ENCODE measurements around the gene TMC5. TPM values are rescaled to one million over a fixed set of nuclear protein-coding genes. Genes with fewer than 3 reads are reported as not detected.

Gene TMC5
- total and polyA plus RNA-seq, 2 experiments from 2014 or later: 2.3 to 4.8 TPM

DNA sequence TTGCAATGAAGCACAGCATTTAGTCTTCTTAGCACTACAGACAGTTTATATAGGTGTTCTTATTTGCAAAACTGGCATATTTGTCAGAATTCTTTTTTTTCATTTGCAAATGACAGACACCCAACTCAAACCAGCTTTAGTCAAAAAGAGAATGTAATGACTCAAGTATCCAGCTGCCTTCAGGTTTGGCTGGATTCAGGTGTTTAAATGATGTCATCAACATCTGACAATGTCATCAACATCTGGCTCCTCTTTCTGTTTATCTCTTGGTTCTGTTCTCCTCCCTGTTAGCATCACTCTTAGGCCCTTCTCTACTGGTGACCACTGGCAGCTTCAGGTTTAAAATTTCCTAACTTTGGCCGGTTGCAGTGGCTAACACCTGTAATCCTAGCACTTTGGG lies 18.9 kb downstream of the TMC5 start:
- Mint-ChIP-seq H3K9me3 (no peaks in the 10 kb centered on the region), H3K27me3 (ENCODE audit: insufficient read depth, low read depth, poor library complexity) (peaks cover 2% of the 10 kb centered on the region), H3K4me3 (no peak overlapping the region), H3K4me1 (peaks cover 13% of the 10 kb centered on the region), H3K27ac (no peak overlapping the region), H3K36me3 (ENCODE audit: low read depth) (no peaks in the 10 kb centered on the region)
- H3K27ac ChIP-seq (ENCODE audit: low read depth): no peak overlapping the region
- TF ChIP-seq ZNF331 (CRISPR knock-in tag; IDR thresholded peaks at IDR 0.05; ENCODE audit: low read depth) (no peak), EZH2 (IDR thresholded peaks at IDR 0.05; ENCODE audit: low read depth, unreplicated experiment) (no peak), ZNF114 (CRISPR knock-in tag; IDR thresholded peaks at IDR 0.05) (no peak), CREB1 (CRISPR knock-in tag; IDR thresholded peaks at IDR 0.05; ENCODE audit: low read depth) (no peak), NANOG (IDR thresholded peaks at IDR 0.05; ENCODE audit: borderline replicate concordance) (no peak), POLR2AphosphoS5 (IDR thresholded peaks at IDR 0.05; ENCODE audit: low read depth) (no peak), EZH2phosphoT487 (IDR thresholded peaks at IDR 0.05; ENCODE audit: unreplicated experiment) (no peak), JUNB (IDR thresholded peaks at IDR 0.05; ENCODE audit: unreplicated experiment) (no peak), STAT1 (IDR thresholded peaks at IDR 0.05; ENCODE audit: unreplicated experiment) (no peak)
- TF ChIP-seq, protein P1, sequence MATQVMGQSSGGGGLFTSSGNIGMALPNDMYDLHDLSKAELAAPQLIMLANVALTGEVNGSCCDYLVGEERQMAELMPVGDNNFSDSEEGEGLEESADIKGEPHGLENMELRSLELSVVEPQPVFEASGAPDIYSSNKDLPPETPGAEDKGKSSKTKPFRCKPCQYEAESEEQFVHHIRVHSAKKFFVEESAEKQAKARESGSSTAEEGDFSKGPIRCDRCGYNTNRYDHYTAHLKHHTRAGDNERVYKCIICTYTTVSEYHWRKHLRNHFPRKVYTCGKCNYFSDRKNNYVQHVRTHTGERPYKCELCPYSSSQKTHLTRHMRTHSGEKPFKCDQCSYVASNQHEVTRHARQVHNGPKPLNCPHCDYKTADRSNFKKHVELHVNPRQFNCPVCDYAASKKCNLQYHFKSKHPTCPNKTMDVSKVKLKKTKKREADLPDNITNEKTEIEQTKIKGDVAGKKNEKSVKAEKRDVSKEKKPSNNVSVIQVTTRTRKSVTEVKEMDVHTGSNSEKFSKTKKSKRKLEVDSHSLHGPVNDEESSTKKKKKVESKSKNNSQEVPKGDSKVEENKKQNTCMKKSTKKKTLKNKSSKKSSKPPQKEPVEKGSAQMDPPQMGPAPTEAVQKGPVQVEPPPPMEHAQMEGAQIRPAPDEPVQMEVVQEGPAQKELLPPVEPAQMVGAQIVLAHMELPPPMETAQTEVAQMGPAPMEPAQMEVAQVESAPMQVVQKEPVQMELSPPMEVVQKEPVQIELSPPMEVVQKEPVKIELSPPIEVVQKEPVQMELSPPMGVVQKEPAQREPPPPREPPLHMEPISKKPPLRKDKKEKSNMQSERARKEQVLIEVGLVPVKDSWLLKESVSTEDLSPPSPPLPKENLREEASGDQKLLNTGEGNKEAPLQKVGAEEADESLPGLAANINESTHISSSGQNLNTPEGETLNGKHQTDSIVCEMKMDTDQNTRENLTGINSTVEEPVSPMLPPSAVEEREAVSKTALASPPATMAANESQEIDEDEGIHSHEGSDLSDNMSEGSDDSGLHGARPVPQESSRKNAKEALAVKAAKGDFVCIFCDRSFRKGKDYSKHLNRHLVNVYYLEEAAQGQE (IDR thresholded peaks at IDR 0.05; ENCODE audit: unreplicated experiment): no peak
- TF ChIP-seq, protein P2, sequence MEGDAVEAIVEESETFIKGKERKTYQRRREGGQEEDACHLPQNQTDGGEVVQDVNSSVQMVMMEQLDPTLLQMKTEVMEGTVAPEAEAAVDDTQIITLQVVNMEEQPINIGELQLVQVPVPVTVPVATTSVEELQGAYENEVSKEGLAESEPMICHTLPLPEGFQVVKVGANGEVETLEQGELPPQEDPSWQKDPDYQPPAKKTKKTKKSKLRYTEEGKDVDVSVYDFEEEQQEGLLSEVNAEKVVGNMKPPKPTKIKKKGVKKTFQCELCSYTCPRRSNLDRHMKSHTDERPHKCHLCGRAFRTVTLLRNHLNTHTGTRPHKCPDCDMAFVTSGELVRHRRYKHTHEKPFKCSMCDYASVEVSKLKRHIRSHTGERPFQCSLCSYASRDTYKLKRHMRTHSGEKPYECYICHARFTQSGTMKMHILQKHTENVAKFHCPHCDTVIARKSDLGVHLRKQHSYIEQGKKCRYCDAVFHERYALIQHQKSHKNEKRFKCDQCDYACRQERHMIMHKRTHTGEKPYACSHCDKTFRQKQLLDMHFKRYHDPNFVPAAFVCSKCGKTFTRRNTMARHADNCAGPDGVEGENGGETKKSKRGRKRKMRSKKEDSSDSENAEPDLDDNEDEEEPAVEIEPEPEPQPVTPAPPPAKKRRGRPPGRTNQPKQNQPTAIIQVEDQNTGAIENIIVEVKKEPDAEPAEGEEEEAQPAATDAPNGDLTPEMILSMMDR (conservative IDR thresholded peaks at IDR 0.05; ENCODE audit: low read depth in 2 of 2): no peak
- TF ChIP-seq, protein P3, sequence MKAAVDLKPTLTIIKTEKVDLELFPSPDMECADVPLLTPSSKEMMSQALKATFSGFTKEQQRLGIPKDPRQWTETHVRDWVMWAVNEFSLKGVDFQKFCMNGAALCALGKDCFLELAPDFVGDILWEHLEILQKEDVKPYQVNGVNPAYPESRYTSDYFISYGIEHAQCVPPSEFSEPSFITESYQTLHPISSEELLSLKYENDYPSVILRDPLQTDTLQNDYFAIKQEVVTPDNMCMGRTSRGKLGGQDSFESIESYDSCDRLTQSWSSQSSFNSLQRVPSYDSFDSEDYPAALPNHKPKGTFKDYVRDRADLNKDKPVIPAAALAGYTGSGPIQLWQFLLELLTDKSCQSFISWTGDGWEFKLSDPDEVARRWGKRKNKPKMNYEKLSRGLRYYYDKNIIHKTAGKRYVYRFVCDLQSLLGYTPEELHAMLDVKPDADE (IDR thresholded peaks at IDR 0.05): no peak
- TF ChIP-seq, protein P4, sequence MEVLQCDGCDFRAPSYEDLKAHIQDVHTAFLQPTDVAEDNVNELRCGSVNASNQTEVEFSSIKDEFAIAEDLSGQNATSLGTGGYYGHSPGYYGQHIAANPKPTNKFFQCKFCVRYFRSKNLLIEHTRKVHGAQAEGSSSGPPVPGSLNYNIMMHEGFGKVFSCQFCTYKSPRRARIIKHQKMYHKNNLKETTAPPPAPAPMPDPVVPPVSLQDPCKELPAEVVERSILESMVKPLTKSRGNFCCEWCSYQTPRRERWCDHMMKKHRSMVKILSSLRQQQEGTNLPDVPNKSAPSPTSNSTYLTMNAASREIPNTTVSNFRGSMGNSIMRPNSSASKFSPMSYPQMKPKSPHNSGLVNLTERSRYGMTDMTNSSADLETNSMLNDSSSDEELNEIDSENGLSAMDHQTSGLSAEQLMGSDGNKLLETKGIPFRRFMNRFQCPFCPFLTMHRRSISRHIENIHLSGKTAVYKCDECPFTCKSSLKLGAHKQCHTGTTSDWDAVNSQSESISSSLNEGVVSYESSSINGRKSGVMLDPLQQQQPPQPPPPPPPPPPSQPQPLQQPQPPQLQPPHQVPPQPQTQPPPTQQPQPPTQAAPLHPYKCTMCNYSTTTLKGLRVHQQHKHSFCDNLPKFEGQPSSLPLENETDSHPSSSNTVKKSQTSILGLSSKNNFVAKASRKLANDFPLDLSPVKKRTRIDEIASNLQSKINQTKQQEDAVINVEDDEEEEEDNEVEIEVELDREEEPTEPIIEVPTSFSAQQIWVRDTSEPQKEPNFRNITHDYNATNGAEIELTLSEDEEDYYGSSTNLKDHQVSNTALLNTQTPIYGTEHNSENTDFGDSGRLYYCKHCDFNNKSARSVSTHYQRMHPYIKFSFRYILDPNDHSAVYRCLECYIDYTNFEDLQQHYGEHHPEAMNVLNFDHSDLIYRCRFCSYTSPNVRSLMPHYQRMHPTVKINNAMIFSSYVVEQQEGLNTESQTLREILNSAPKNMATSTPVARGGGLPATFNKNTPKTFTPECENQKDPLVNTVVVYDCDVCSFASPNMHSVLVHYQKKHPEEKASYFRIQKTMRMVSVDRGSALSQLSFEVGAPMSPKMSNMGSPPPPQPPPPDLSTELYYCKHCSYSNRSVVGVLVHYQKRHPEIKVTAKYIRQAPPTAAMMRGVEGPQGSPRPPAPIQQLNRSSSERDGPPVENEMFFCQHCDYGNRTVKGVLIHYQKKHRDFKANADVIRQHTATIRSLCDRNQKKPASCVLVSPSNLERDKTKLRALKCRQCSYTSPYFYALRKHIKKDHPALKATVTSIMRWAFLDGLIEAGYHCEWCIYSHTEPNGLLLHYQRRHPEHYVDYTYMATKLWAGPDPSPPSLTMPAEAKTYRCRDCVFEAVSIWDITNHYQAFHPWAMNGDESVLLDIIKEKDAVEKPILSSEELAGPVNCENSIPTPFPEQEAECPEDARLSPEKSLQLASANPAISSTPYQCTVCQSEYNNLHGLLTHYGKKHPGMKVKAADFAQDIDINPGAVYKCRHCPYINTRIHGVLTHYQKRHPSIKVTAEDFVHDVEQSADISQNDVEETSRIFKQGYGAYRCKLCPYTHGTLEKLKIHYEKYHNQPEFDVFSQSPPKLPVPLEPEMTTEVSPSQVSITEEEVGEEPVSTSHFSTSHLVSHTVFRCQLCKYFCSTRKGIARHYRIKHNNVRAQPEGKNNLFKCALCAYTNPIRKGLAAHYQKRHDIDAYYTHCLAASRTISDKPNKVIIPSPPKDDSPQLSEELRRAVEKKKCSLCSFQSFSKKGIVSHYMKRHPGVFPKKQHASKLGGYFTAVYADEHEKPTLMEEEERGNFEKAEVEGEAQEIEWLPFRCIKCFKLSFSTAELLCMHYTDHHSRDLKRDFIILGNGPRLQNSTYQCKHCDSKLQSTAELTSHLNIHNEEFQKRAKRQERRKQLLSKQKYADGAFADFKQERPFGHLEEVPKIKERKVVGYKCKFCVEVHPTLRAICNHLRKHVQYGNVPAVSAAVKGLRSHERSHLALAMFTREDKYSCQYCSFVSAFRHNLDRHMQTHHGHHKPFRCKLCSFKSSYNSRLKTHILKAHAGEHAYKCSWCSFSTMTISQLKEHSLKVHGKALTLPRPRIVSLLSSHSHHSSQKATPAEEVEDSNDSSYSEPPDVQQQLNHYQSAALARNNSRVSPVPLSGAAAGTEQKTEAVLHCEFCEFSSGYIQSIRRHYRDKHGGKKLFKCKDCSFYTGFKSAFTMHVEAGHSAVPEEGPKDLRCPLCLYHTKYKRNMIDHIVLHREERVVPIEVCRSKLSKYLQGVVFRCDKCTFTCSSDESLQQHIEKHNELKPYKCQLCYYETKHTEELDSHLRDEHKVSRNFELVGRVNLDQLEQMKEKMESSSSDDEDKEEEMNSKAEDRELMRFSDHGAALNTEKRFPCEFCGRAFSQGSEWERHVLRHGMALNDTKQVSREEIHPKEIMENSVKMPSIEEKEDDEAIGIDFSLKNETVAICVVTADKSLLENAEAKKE (CRISPR knock-in tag; IDR thresholded peaks at IDR 0.05): no peak
- no peak overlapping the region for H3K4me3 ChIP-seq
- H3K9me2 ChIP-seq (ENCODE audit: insufficient read depth): 0 out of 2 replicates have a peak, but pooled peaks cover 7% of the 10 kb centered on the region
- H3K4me2 ChIP-seq: no peak overlapping the region
- H3F3A ChIP-seq (replicated peaks; ENCODE audit: low read depth): no peaks in the 10 kb centered on the region
- H3K79me2 ChIP-seq (replicated peaks; ENCODE audit: insufficient read depth): no peaks in the 10 kb centered on the region
- H3K4me1 ChIP-seq (ENCODE audit: insufficient read depth): peaks cover 7% of the 10 kb centered on the region
- ATAC-seq: no peak
- H4K20me1 ChIP-seq (replicated peaks; ENCODE audit: insufficient read depth): no peaks in the 10 kb centered on the region
- H3K27me3 ChIP-seq (ENCODE audit: insufficient read depth): no peaks in the 10 kb centered on the region
- no peak overlapping the region for H2AFZ ChIP-seq
- H3K36me3 ChIP-seq (ENCODE audit: insufficient read depth): no peaks in the 10 kb centered on the region
- DNase-seq (ENCODE audit: low spot score): no peak
